ENCODE results near the gene NFKBIL1.
A peak's percentile ranks its signal among the peaks of the same experiment; 100 is the strongest.

The NFKBIL1 gene

DNA sequence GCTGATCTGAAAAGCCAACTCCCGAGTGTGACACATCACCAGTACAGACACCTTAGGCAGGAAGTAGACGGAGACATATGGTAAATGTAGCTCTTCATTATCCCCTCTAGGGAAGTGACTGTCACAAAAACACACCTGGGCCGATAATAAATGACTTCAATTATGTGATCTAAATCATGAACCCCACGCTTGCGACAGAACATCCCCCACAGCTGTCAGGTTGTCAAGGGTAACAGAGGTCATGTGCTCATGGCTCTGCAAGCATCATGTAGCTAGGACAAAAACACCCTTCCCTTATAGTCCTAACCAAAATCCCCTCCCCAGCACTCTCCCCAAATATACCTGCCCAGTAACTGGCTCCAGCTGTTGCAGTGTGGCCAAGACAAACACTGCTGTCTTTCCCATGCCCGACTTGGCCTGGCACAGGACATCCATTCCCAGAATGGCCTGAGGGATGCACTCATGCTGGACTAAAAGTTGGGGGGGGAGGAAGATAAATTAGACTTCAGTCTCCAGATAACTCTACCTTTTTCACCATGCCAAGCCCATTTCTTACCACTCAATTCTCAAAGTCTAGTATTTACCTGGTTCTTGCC is 8.5 kb upstream of the NFKBIL1 start:
- TF ChIP-seq, protein P1, sequence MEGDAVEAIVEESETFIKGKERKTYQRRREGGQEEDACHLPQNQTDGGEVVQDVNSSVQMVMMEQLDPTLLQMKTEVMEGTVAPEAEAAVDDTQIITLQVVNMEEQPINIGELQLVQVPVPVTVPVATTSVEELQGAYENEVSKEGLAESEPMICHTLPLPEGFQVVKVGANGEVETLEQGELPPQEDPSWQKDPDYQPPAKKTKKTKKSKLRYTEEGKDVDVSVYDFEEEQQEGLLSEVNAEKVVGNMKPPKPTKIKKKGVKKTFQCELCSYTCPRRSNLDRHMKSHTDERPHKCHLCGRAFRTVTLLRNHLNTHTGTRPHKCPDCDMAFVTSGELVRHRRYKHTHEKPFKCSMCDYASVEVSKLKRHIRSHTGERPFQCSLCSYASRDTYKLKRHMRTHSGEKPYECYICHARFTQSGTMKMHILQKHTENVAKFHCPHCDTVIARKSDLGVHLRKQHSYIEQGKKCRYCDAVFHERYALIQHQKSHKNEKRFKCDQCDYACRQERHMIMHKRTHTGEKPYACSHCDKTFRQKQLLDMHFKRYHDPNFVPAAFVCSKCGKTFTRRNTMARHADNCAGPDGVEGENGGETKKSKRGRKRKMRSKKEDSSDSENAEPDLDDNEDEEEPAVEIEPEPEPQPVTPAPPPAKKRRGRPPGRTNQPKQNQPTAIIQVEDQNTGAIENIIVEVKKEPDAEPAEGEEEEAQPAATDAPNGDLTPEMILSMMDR (IDR thresholded peaks at IDR 0.05; ENCODE audit: low read depth, low read length): no peak
- 0 out of 2 replicates have a peak overlapping the region, but pooled peaks have one; percentile 4 for H3K4me3 ChIP-seq (ENCODE audit: low read depth, low read length)

DNA sequence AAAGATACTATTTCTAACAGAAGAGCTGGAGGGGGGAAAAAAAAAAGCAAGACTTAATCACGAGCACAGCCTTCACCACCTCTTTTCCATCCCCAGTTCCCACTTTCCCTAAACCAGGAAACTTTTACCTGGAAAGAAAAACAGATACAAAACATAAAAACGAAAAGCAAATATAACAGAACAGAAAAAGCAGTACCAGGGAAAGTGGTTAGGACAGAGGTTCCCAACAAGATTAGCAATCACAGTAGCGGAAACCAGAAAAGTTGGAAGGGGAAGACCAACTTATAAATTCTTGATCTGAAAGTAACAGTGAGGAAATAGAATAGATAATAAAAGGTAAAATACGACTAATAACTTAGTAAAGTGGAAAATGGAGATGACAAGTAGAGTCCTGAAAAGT is 6.8 kb upstream of the NFKBIL1 start:
- TF ChIP-seq, protein P1 (IDR thresholded peaks at IDR 0.05; ENCODE audit: low read depth, low read length): no peak
- peak overlapping the region; percentile 81 for H3K4me3 ChIP-seq (ENCODE audit: low read depth, low read length)

DNA sequence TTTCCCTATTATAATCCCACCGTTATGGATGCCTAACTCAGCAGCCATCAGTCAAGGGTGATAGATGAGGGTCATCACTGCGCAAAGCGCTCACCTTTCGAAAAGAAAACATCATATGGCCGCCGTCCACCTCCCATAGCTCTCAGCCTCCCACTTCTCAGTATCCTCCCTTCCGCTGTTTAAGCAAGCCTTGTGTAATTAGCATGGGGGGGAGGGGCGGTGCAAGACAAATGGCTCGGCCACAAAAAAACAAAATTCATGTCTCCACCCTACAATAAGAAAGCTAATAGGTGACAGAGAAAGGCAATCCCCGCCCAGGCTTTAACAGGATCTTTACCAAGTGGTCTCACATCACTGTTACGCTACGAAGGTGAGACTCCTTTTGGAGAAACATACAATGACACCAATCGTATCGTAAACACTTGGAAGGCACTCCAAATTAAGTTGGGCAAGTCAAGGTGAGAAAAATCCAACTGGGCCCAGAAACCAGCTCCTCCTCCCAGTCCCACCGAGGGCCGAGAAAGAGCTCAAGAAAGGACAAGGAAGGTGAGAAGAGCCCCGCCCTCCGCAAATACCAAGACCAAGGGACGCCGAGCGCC is 6.2 kb upstream of the NFKBIL1 start:
- TF ChIP-seq, protein P1 (IDR thresholded peaks at IDR 0.05; ENCODE audit: low read depth, low read length): no peak
- peak overlapping the region; percentile 81 for H3K4me3 ChIP-seq (ENCODE audit: low read depth, low read length)

DNA sequence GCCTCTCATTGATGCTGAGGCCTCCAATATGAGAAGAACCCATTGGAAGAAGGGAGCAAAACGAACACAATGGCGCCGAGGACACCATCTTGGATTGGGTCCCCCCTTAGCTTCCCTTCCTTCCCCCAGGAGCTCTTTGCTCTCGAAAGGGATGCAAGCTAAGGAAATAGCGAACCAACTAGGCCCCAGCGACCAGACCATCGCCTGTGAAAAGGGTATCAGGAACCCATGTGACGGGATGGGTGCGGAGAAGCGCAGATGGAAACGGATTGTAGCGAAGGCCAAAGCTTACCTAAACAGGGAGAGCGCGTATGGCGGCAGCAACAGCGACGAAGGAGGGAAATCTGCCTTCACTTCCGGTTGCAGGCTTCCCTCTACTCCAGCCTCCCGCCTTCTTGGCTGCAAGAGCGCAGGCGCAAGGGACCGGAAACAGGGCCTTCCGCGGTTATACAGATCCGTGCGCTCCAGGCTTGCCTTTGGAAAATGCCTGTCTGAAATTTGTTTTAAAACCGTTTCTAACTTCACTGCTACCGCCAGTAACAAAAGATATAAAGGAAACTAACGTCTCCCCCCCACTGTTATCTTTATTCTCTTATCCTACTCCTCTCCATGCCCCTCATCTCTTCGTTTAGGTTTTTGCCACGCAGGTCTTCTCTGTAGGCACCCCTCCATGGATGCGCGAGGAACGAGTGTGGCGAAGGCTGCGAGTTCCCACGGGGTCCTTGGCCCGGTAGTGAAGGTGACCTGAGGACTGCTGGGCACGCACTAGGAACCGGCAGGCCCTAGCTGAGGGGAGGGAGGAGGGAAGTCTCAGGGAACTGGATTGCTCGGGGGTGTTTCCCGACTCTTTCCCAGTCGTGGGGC is 5.5 kb upstream of the NFKBIL1 start, which contains the start of gene DDX39B:
Gene DDX39B (minus strand): TSS at position 346 of the 864 bp plus-strand sequence. CDS start 1,471 bp downstream, outside the sequence.
- TF ChIP-seq, protein P1 (IDR thresholded peaks at IDR 0.05; ENCODE audit: low read depth, low read length): no peak
- H3K4me3 ChIP-seq (ENCODE audit: low read depth, low read length): peak within 1 kb of the TSS; percentile 81

DNA sequence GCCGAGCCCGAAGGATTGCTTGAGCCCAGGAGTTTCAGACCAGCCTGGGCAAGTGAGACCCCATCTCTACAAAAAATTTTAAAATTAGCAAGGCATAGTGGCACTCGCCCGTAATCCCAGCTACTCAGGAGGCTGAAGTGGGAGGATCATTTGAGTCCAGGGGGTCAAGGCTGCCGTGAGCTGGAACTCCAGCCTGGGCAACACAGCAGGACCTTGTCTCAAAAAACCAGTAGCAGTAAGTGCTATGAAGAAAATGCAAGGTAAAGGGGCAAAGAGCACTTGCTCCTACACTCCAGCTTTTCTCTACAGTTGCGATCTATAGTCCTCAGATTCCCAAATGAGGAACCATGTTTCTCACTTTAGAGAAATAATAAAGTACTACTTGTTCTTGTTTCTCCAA is 3.8 kb upstream of the NFKBIL1 start:
- TF ChIP-seq, protein P1 (IDR thresholded peaks at IDR 0.05; ENCODE audit: low read depth, low read length): no peak
- no peak overlapping the region for H3K4me3 ChIP-seq (ENCODE audit: low read depth, low read length)

DNA sequence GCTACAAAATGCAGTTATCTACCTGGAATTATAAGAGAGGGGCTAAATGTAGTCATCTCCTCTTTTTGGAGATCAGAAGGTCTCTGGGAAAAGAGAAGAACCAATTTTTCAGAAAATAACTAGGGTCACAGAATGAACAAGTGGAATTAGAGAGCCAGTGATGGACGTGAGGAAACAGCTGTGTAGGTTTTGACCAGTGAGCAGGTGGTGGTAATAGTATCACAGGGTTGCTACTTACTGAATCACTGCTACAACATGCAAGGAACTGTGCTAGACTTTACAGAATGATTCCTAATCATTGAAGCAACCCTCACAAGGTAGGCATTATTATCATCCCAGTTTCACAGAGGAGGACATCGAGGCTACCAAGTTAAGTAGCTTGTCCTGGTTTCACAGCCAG is 2.7 kb upstream of the NFKBIL1 start:
- no peak overlapping the region for H3K4me3 ChIP-seq (ENCODE audit: low read depth, low read length)
- TF ChIP-seq, protein P1 (IDR thresholded peaks at IDR 0.05; ENCODE audit: low read depth, low read length): no peak

Data from WI38 (cell line).